CD4-positive, CD25-positive, alpha-beta regulatory T cell (primary cell): ENCODE data around the gene OPHN1. TPM values are rescaled to one million over a fixed set of nuclear protein-coding genes. Genes with fewer than 3 reads are reported as not detected.

Experiments used
- ATAC-seq, 2 donors: fragments of 150-1000 bp; cut with Tn5 transposase; one replicate each; pipeline ENCODE4 v1.10.0; 2021; ENCODE audit warnings: low read depth in 2 of 2, moderate number of reproducible peaks in 2 of 2, moderate library complexity in 1 of 2
- DNase-seq, 3 donors: peaks; one replicate each; pipeline versions ENCODE4 v3.0.0 to v3.0.0-alpha.2; 2012 to 2022; ENCODE audit warnings: mixed read lengths in 1 of 3
- H3K27ac ChIP-seq: one replicate; pipeline ENCODE4 v1.7.0; 2013; ENCODE audit warnings: mild to moderate bottlenecking, low read length; ENCODE audit not compliant: insufficient read depth, poor library complexity, severe bottlenecking
- H3K27me3 ChIP-seq: one replicate; pipeline ENCODE4 v1.7.0; 2013; ENCODE audit warnings: low read length; ENCODE audit not compliant: control insufficient read depth, insufficient read depth
- H3K36me3 ChIP-seq: one replicate; pipeline ENCODE4 v1.7.0; 2013; ENCODE audit warnings: mild to moderate bottlenecking, low read length, moderate library complexity; ENCODE audit not compliant: control insufficient read depth, insufficient read depth
- H3K4me1 ChIP-seq: 2 replicates; pipeline ENCODE4 v1.7.0; 2013; ENCODE audit warnings: mild to moderate bottlenecking, low read length; ENCODE audit not compliant: insufficient read depth, control insufficient read depth, poor library complexity, severe bottlenecking
- H3K4me3 ChIP-seq: one replicate; pipeline ENCODE4 v1.7.0; 2013; ENCODE audit warnings: low read depth, mild to moderate bottlenecking, low read length, moderate library complexity
- H3K9me3 ChIP-seq, 2 experiments: 1 replicate in 1 of 2; 2 replicates in 1 of 2; pipeline ENCODE4 v1.7.0; 2013; ENCODE audit warnings: low read length in 2 of 2, mild to moderate bottlenecking in 1 of 2, moderate library complexity in 1 of 2; ENCODE audit not compliant: control insufficient read depth in 2 of 2
- H3K27ac Mint-ChIP-seq, 3 donors: one replicate each; pipeline ENCODE4 v1.8.0; 2020 to 2022; ENCODE audit warnings: mild to moderate bottlenecking in 3 of 3, mixed read lengths in 3 of 3, moderate library complexity in 2 of 3
- H3K27me3 Mint-ChIP-seq: one replicate; pipeline ENCODE4 v1.8.0; 2022; ENCODE audit warnings: mild to moderate bottlenecking, mixed read lengths
- H3K36me3 Mint-ChIP-seq: one replicate; pipeline ENCODE4 v1.8.0; 2020; ENCODE audit warnings: mixed read lengths
- H3K4me1 Mint-ChIP-seq, 4 donors: one replicate each; pipeline ENCODE4 v1.8.0; 2020 to 2022; ENCODE audit warnings: mixed read lengths in 4 of 4, mild to moderate bottlenecking in 1 of 4
- H3K4me3 Mint-ChIP-seq, 4 donors: one replicate each; pipeline ENCODE4 v1.8.0; 2020 to 2022; ENCODE audit warnings: mild to moderate bottlenecking in 4 of 4, mixed read lengths in 4 of 4, moderate library complexity in 3 of 4
- H3K9me3 Mint-ChIP-seq, 7 donors: one replicate each; pipeline ENCODE4 v1.8.0; 2020 to 2022; ENCODE audit warnings: mixed read lengths in 7 of 7, mild to moderate bottlenecking in 3 of 7, moderate library complexity in 2 of 7
- polyA plus RNA-seq, 4 donors: library from polyadenylated mRNA; unstranded; fragments of 300-500 nt; fragmentation: Illumina TruSeq; gene quantifications; one replicate each; pipeline ENCODE4 v1.2.3, GENCODE V29; 2021
- total RNA-seq: library from RNA; stranded (reverse); gene quantifications from one replicate; pipeline ENCODE4 v1.2.3, GENCODE V29; 2022

Gene OPHN1
- total and polyA plus RNA-seq, 5 donors from 2014 or later = 0.15 TPM; not detected in 4

DNA sequence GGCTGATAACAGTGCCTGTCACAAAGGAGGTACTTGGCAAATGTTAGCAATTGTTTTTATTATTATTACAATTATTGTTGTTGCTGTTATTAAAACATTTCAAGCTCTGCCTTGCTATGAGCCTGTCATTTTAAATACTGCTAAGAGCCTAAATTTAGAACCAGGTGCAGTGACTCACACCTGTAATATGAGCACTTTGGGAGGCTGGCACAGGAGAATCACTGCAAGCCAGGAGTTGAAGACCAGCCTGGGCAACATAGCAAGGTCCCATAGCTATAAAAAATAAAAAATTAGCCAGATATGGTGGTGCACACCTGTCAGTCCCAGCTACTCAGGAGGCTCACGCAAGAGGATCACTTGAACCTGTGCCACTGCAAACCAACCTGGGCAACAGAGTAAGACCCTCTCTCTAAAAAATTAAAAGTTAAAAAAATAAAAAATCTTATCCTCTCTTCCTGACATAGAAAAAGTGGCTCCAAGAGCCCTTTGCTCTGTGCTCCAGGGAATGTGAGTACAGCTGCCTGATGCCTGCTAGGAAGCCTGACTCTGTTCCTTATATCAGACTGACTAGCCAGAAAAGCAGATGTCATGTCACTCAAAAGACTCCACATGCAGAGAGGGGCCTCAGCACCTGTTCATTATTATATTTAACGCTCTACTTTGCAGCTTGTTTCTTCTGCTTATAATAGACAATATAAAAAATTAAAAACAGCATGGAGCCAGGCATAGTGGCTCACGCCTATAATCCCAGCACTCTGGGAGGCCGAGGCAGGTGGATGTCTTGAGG is 234.0 kb downstream of the OPHN1 start:
- H3K4me1 ChIP-seq = no peaks in the 10 kb centered on the region

DNA sequence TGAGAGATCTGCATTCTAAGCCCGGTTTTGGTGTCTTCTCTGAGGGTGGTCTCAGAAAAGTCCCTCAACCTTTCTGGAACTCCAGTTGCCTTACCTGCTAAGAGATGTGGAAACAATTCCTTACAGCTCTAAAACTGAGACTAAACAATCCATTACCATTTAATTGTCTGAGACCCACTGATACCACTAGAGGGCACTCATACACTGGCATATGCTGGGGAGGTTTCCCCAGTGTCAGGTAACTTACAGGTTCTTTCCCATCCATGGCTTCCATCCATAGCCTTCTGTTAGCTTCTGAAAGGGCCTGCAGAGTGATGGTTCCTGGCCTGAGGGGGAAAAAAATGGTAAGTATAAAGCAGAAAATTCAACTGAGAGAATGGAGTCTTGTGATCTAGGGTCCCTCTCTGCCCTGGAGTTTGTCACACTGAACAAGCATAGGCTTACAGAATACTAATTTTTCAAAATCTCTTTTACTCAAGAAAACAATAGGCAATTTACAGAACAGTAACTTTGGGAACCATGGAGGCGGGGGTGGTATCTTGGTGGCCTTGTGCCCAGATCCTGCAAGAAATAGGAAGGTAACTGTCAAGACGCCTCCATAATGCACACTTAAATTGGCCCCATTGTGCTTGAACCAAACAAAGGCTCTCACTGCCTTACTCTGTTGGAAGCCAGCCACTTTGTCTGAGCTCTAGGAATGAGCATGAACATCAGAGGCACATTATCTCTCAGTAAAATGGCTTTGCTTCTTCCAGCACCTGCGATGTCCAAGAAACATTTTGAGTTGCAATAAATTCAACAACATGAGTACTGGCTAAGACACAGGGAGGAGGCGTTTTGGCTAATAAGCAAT is 236.1 kb downstream of the OPHN1 start:
- ATAC-seq = peak; percentile 40 to 59

More for the DNA sequence above, 234.0 kb downstream of the OPHN1 start:
- Mint-ChIP-seq H3K4me1 (peaks cover 0 to 3% (median 0%) of the 10 kb centered on the region in 4 donors), H3K9me3 (peaks cover 0 to 3% (median 0%) of the 10 kb centered on the region in 7 donors), H3K27ac (no peak overlapping the region), H3K36me3 (no peaks in the 10 kb centered on the region), H3K27me3 (no peaks in the 10 kb centered on the region), H3K4me3 (no peak overlapping the region)
- Histone ChIP-seq H3K36me3 (no peaks in the 10 kb centered on the region), H3K4me3 (no peak overlapping the region), H3K27ac (no peak overlapping the region), H3K27me3 (no peaks in the 10 kb centered on the region), H3K9me3 (no peaks in the 10 kb centered on the region)
- ATAC-seq (no peak), DNase-seq (no peak)

DNA sequence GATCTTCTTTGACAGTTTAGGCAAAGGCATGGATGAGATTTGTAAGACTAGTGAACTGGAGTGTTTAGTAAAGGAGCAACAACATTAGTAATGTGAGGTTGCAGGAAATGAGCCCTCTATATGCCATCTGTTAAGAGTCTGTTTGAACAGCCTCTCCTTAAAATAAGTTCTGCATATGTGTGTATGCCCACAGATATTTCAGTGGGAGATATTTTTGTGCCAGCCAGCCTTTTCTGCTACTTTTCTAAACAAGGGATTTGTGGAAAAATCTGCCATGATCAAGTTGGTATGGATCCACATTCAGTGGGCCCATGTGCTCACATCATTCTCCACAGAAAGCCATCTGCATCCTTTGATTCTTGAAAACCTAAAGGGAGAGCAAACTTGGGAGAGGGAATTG is 237.7 kb downstream of the OPHN1 start:
- H3K36me3 ChIP-seq = no peaks in the 10 kb centered on the region
- H3K27ac ChIP-seq = no peak overlapping the region
- H3K4me3 ChIP-seq = no peak overlapping the region
- no peaks in the 10 kb centered on the region for H3K4me1 ChIP-seq
- Mint-ChIP-seq H3K4me3 (no peak overlapping the region), H3K27ac (peak overlapping the region in 2 of 3 donors; percentile 30 to 53), H3K36me3 (no peaks in the 10 kb centered on the region), H3K27me3 (no peaks in the 10 kb centered on the region), H3K4me1 (peaks cover 0 to 21% (median 9%) of the 10 kb centered on the region in 4 donors), H3K9me3 (peaks cover 0 to 3% (median 0%) of the 10 kb centered on the region in 7 donors)
- ATAC-seq (no peak), DNase-seq (no peak)
- H3K27me3 ChIP-seq = no peaks in the 10 kb centered on the region
- no peaks in the 10 kb centered on the region for H3K9me3 ChIP-seq

More for the DNA sequence above, 236.1 kb downstream of the OPHN1 start:
- Mint-ChIP-seq H3K27me3 (no peaks in the 10 kb centered on the region), H3K27ac (no peak overlapping the region), H3K4me1 (peaks cover 0 to 17% (median 9%) of the 10 kb centered on the region in 4 donors), H3K4me3 (peak overlapping the region in 1 of 4 donors; percentile 51), H3K36me3 (no peaks in the 10 kb centered on the region), H3K9me3 (peaks cover 0 to 3% (median 0%) of the 10 kb centered on the region in 7 donors)
- H3K36me3 ChIP-seq = no peaks in the 10 kb centered on the region
- no peaks in the 10 kb centered on the region for H3K9me3 ChIP-seq
- DNase-seq = peak; percentile 1 to 62 (median 26)
- H3K27me3 ChIP-seq = no peaks in the 10 kb centered on the region
- no peaks in the 10 kb centered on the region for H3K4me1 ChIP-seq
- no peak overlapping the region for H3K4me3 ChIP-seq
- no peak overlapping the region for H3K27ac ChIP-seq

GRCh38 chrX:68193786-68194185 is 239.5 kb downstream of the OPHN1 start:
- no peak overlapping the region for H3K27ac ChIP-seq
- H3K27me3 ChIP-seq = no peaks in the 10 kb centered on the region
- DNase-seq (no peak), ATAC-seq (no peak)
- Mint-ChIP-seq H3K4me3 (no peak overlapping the region), H3K36me3 (no peaks in the 10 kb centered on the region), H3K27me3 (no peaks in the 10 kb centered on the region), H3K4me1 (peaks cover 0 to 21% (median 9%) of the 10 kb centered on the region in 4 donors), H3K27ac (peak overlapping the region in 1 of 3 donors; percentile 73), H3K9me3 (peaks cover 0 to 3% (median 0%) of the 10 kb centered on the region in 7 donors)
- H3K4me3 ChIP-seq = no peak overlapping the region
- H3K9me3 ChIP-seq = no peaks in the 10 kb centered on the region
- no peaks in the 10 kb centered on the region for H3K4me1 ChIP-seq
- H3K36me3 ChIP-seq = no peaks in the 10 kb centered on the region

- Histone ChIP-seq H3K27me3 (no peaks in the 10 kb centered on the region), H3K27ac (no peak overlapping the region), H3K36me3 (no peaks in the 10 kb centered on the region), H3K4me3 (no peak overlapping the region), H3K4me1 (no peaks in the 10 kb centered on the region), H3K9me3 (no peaks in the 10 kb centered on the region)
- no peaks in the 10 kb centered on the region for H3K27me3 Mint-ChIP-seq
- H3K4me3 Mint-ChIP-seq = no peak overlapping the region
- peak in 1 of 2 donors; percentile 53 for ATAC-seq
- peaks cover 0 to 3% (median 0%) of the 10 kb centered on the region in 7 donors for H3K9me3 Mint-ChIP-seq
- H3K36me3 Mint-ChIP-seq = no peaks in the 10 kb centered on the region
- H3K4me1 Mint-ChIP-seq = peaks cover 0 to 21% (median 9%) of the 10 kb centered on the region in 4 donors
- H3K27ac Mint-ChIP-seq = no peak overlapping the region
- DNase-seq = peak in 1 of 3 donors; percentile 47
Observed at GRCh38 chrX:68193234-68193633, 240.1 kb downstream of the OPHN1 start.

- Mint-ChIP-seq H3K36me3 (no peaks in the 10 kb centered on the region), H3K4me3 (no peak overlapping the region), H3K27me3 (no peaks in the 10 kb centered on the region), H3K9me3 (no peaks in the 10 kb centered on the region), H3K27ac (peak overlapping the region in 1 of 3 donors; percentile 15), H3K4me1 (peaks cover 0 to 21% (median 9%) of the 10 kb centered on the region in 4 donors)
- ATAC-seq (no peak), DNase-seq (no peak)
- H3K36me3 ChIP-seq = no peaks in the 10 kb centered on the region
- no peaks in the 10 kb centered on the region for H3K27me3 ChIP-seq
- H3K9me3 ChIP-seq = no peaks in the 10 kb centered on the region
- H3K4me3 ChIP-seq = no peak overlapping the region
- H3K27ac ChIP-seq = no peak overlapping the region
- H3K4me1 ChIP-seq = no peaks in the 10 kb centered on the region
Observed at GRCh38 chrX:68190799-68191198, 242.5 kb downstream of the OPHN1 start.

GRCh38 chrX:68186552-68187262 is 246.6 kb downstream of the OPHN1 start:
- Histone ChIP-seq H3K4me1 (peaks cover 6% of the 10 kb centered on the region), H3K36me3 (no peaks in the 10 kb centered on the region), H3K4me3 (no peak overlapping the region), H3K27ac (no peak overlapping the region), H3K9me3 (no peaks in the 10 kb centered on the region), H3K27me3 (no peaks in the 10 kb centered on the region)
- Mint-ChIP-seq H3K4me3 (no peak overlapping the region), H3K36me3 (no peaks in the 10 kb centered on the region), H3K27ac (no peak overlapping the region), H3K9me3 (no peaks in the 10 kb centered on the region), H3K27me3 (no peaks in the 10 kb centered on the region), H3K4me1 (peaks cover 0 to 19% (median 12%) of the 10 kb centered on the region in 4 donors)
- ATAC-seq (no peak), DNase-seq (no peak)
